ENCODE measurements around the gene WDFY2.

Gene WDFY2

GRCh38 chr13:51805313-51805712 lies 221.1 kb downstream of the WDFY2 start:
- H3K9me3 ChIP-seq (ENCODE audit: control insufficient read depth, insufficient read depth, low read length) = no peaks in the 10 kb centered on the region
- H3K4me3 ChIP-seq (ENCODE audit: low read depth, low read length) = no peak overlapping the region
- H3K4me1 ChIP-seq (ENCODE audit: control insufficient read depth, insufficient read depth, low read length) = peaks cover 21% of the 10 kb centered on the region
- no peak overlapping the region for H3K9ac ChIP-seq (ENCODE audit: low read depth, low read length)
- H3K36me3 ChIP-seq (ENCODE audit: control insufficient read depth, insufficient read depth, low read length) = no peaks in the 10 kb centered on the region
- H3K27me3 ChIP-seq (ENCODE audit: control insufficient read depth, insufficient read depth, low read length) = no peaks in the 10 kb centered on the region

GRCh38 chr13:51805925-51806324 lies 221.7 kb downstream of the WDFY2 start:
- no peaks in the 10 kb centered on the region for H3K9me3 ChIP-seq (ENCODE audit: control insufficient read depth, insufficient read depth, low read length)
- H3K36me3 ChIP-seq (ENCODE audit: control insufficient read depth, insufficient read depth, low read length) = no peaks in the 10 kb centered on the region
- peaks cover 24% of the 10 kb centered on the region for H3K4me1 ChIP-seq (ENCODE audit: control insufficient read depth, insufficient read depth, low read length)
- no peaks in the 10 kb centered on the region for H3K27me3 ChIP-seq (ENCODE audit: control insufficient read depth, insufficient read depth, low read length)
- H3K9ac ChIP-seq (ENCODE audit: low read depth, low read length) = no peak overlapping the region
- no peak overlapping the region for H3K4me3 ChIP-seq (ENCODE audit: low read depth, low read length)

GRCh38 chr13:51806566-51806965 lies 222.3 kb downstream of the WDFY2 start:
- no peaks in the 10 kb centered on the region for H3K27me3 ChIP-seq (ENCODE audit: control insufficient read depth, insufficient read depth, low read length)
- H3K36me3 ChIP-seq (ENCODE audit: control insufficient read depth, insufficient read depth, low read length) = no peaks in the 10 kb centered on the region
- H3K9me3 ChIP-seq (ENCODE audit: control insufficient read depth, insufficient read depth, low read length) = no peaks in the 10 kb centered on the region
- no peak overlapping the region for H3K9ac ChIP-seq (ENCODE audit: low read depth, low read length)
- H3K4me3 ChIP-seq (ENCODE audit: low read depth, low read length) = no peak overlapping the region
- peaks cover 24% of the 10 kb centered on the region for H3K4me1 ChIP-seq (ENCODE audit: control insufficient read depth, insufficient read depth, low read length)

- no peaks in the 10 kb centered on the region for H3K36me3 ChIP-seq (ENCODE audit: control insufficient read depth, insufficient read depth, low read length)
- H3K9me3 ChIP-seq (ENCODE audit: control insufficient read depth, insufficient read depth, low read length) = no peaks in the 10 kb centered on the region
- H3K4me1 ChIP-seq (ENCODE audit: control insufficient read depth, insufficient read depth, low read length) = peaks cover 24% of the 10 kb centered on the region
- no peak overlapping the region for H3K9ac ChIP-seq (ENCODE audit: low read depth, low read length)
- no peaks in the 10 kb centered on the region for H3K27me3 ChIP-seq (ENCODE audit: control insufficient read depth, insufficient read depth, low read length)
- no peak overlapping the region for H3K4me3 ChIP-seq (ENCODE audit: low read depth, low read length)
These were observed 222.8 kb downstream of the WDFY2 start for GRCh38 chr13:51807041-51807440.

GRCh38 chr13:51808811-51809210 lies 224.5 kb downstream of the WDFY2 start:
- H3K4me1 ChIP-seq (ENCODE audit: control insufficient read depth, insufficient read depth, low read length) = peaks cover 13% of the 10 kb centered on the region
- H3K27me3 ChIP-seq (ENCODE audit: control insufficient read depth, insufficient read depth, low read length) = no peaks in the 10 kb centered on the region
- H3K4me3 ChIP-seq (ENCODE audit: low read depth, low read length) = no peak overlapping the region
- no peaks in the 10 kb centered on the region for H3K9me3 ChIP-seq (ENCODE audit: control insufficient read depth, insufficient read depth, low read length)
- H3K9ac ChIP-seq (ENCODE audit: low read depth, low read length) = no peak overlapping the region
- no peaks in the 10 kb centered on the region for H3K36me3 ChIP-seq (ENCODE audit: control insufficient read depth, insufficient read depth, low read length)

GRCh38 chr13:51811046-51811445 lies 226.8 kb downstream of the WDFY2 start:
- Histone ChIP-seq H3K4me1 (ENCODE audit: control insufficient read depth, insufficient read depth, low read length) (peaks cover 5% of the 10 kb centered on the region), H3K4me3 (ENCODE audit: low read depth, low read length) (no peak overlapping the region), H3K9ac (ENCODE audit: low read depth, low read length) (no peak overlapping the region), H3K27me3 (ENCODE audit: control insufficient read depth, insufficient read depth, low read length) (peaks cover 5% of the 10 kb centered on the region), H3K9me3 (ENCODE audit: control insufficient read depth, insufficient read depth, low read length) (no peaks in the 10 kb centered on the region), H3K36me3 (ENCODE audit: control insufficient read depth, insufficient read depth, low read length) (no peaks in the 10 kb centered on the region)

- H3K4me3 ChIP-seq (ENCODE audit: low read depth, low read length) = no peak overlapping the region
These were observed 227.7 kb downstream of the WDFY2 start for GRCh38 chr13:51811920-51812451.

GRCh38 chr13:51814071-51814470 lies 229.8 kb downstream of the WDFY2 start:
- H3K9me3 ChIP-seq (ENCODE audit: control insufficient read depth, insufficient read depth, low read length) = no peaks in the 10 kb centered on the region
- H3K27me3 ChIP-seq (ENCODE audit: control insufficient read depth, insufficient read depth, low read length) = peaks cover 5% of the 10 kb centered on the region
- peaks cover 10% of the 10 kb centered on the region for H3K4me1 ChIP-seq (ENCODE audit: control insufficient read depth, insufficient read depth, low read length)
- H3K36me3 ChIP-seq (ENCODE audit: control insufficient read depth, insufficient read depth, low read length) = no peaks in the 10 kb centered on the region
- no peak overlapping the region for H3K9ac ChIP-seq (ENCODE audit: low read depth, low read length)
- no peak overlapping the region for H3K4me3 ChIP-seq (ENCODE audit: low read depth, low read length)

More at GRCh38 chr13:51811920-51812451, 227.7 kb downstream of the WDFY2 start:
- Histone ChIP-seq H3K4me1 (ENCODE audit: control insufficient read depth, insufficient read depth, low read length) (peaks cover 5% of the 10 kb centered on the region), H3K9me3 (ENCODE audit: control insufficient read depth, insufficient read depth, low read length) (no peaks in the 10 kb centered on the region), H3K27me3 (ENCODE audit: control insufficient read depth, insufficient read depth, low read length) (peaks cover 5% of the 10 kb centered on the region), H3K36me3 (ENCODE audit: control insufficient read depth, insufficient read depth, low read length) (no peaks in the 10 kb centered on the region), H3K9ac (ENCODE audit: low read depth, low read length) (no peak overlapping the region)

GRCh38 chr13:51814825-51815650 lies 230.8 kb downstream of the WDFY2 start:
- Histone ChIP-seq H3K9me3 (ENCODE audit: control insufficient read depth, insufficient read depth, low read length) (no peaks in the 10 kb centered on the region), H3K4me1 (ENCODE audit: control insufficient read depth, insufficient read depth, low read length) (peaks cover 15% of the 10 kb centered on the region), H3K36me3 (ENCODE audit: control insufficient read depth, insufficient read depth, low read length) (no peaks in the 10 kb centered on the region), H3K9ac (ENCODE audit: low read depth, low read length) (no peak overlapping the region), H3K4me3 (ENCODE audit: low read depth, low read length) (peak overlapping the region; percentile 4), H3K27me3 (ENCODE audit: control insufficient read depth, insufficient read depth, low read length) (peaks cover 5% of the 10 kb centered on the region)

GRCh38 chr13:51815848-51816247 lies 231.6 kb downstream of the WDFY2 start:
- Histone ChIP-seq H3K9ac (ENCODE audit: low read depth, low read length) (no peak overlapping the region), H3K27me3 (ENCODE audit: control insufficient read depth, insufficient read depth, low read length) (peaks cover 5% of the 10 kb centered on the region), H3K4me1 (ENCODE audit: control insufficient read depth, insufficient read depth, low read length) (peaks cover 13% of the 10 kb centered on the region), H3K9me3 (ENCODE audit: control insufficient read depth, insufficient read depth, low read length) (no peaks in the 10 kb centered on the region), H3K36me3 (ENCODE audit: control insufficient read depth, insufficient read depth, low read length) (no peaks in the 10 kb centered on the region), H3K4me3 (ENCODE audit: low read depth, low read length) (no peak overlapping the region)

- Histone ChIP-seq H3K4me3 (ENCODE audit: low read depth, low read length) (no peak overlapping the region), H3K27me3 (ENCODE audit: control insufficient read depth, insufficient read depth, low read length) (peaks cover 5% of the 10 kb centered on the region), H3K36me3 (ENCODE audit: control insufficient read depth, insufficient read depth, low read length) (no peaks in the 10 kb centered on the region), H3K9me3 (ENCODE audit: control insufficient read depth, insufficient read depth, low read length) (no peaks in the 10 kb centered on the region), H3K4me1 (ENCODE audit: control insufficient read depth, insufficient read depth, low read length) (peaks cover 12% of the 10 kb centered on the region), H3K9ac (ENCODE audit: low read depth, low read length) (no peak overlapping the region)
These were observed 232.5 kb downstream of the WDFY2 start for GRCh38 chr13:51816604-51817249.
